Osteocyte (in vitro differentiated cells): ENCODE results near the gene OR5H15. TPM values are rescaled to one million over a fixed set of nuclear protein-coding genes. Genes with fewer than 3 reads are reported as not detected.
"Not testable (repeated sequence)": the region's sequence is repeated elsewhere in the genome, so short reads cannot be mapped to it uniquely, and the experiment has no call there.

Experiments used
- DNase-seq: peaks from one replicate; pipeline ENCODE4 v3.0.0; 2021; ENCODE audit warnings: mixed read lengths; ENCODE audit not compliant: unreplicated experiment; ENCODE audit errors: extremely low spot score
- H3K27ac Mint-ChIP-seq: one replicate; pipeline ENCODE4 v1.8.0; 2021; ENCODE audit warnings: mild to moderate bottlenecking, mixed read lengths; ENCODE audit not compliant: unreplicated experiment
- H3K27me3 Mint-ChIP-seq: one replicate; pipeline ENCODE4 v1.8.0; 2021; ENCODE audit warnings: mixed read lengths; ENCODE audit not compliant: unreplicated experiment
- H3K36me3 Mint-ChIP-seq: one replicate; pipeline ENCODE4 v1.8.0; 2021; ENCODE audit warnings: mixed read lengths; ENCODE audit not compliant: unreplicated experiment
- H3K4me1 Mint-ChIP-seq: one replicate; pipeline ENCODE4 v1.8.0; 2021; ENCODE audit warnings: mixed read lengths; ENCODE audit not compliant: unreplicated experiment
- H3K4me3 Mint-ChIP-seq: one replicate; pipeline ENCODE4 v1.8.0; 2021; ENCODE audit warnings: mild to moderate bottlenecking, moderate library complexity, mixed read lengths; ENCODE audit not compliant: unreplicated experiment
- H3K9me3 Mint-ChIP-seq: one replicate; pipeline ENCODE4 v1.8.0; 2021; ENCODE audit warnings: mixed read lengths; ENCODE audit not compliant: unreplicated experiment
- total RNA-seq: library from RNA; stranded (reverse); gene quantifications from 2 replicates; pipeline ENCODE4 v1.2.1, GENCODE V29; 2021
- TF ChIP-seq, protein P1 (sequence below): fragments of 200-600 bp; sonication (generic); IDR thresholded peaks from 2 replicates; pipeline ENCODE4 v1.5.0; 2021; ENCODE audit warnings: antibody characterized with exemption, mild to moderate bottlenecking, moderate library complexity

The OR5H15 gene
- total RNA-seq, 1 donor from 2014 or later, result not detected

GRCh38 chr3:98147179-98147578, 19.3 kb upstream of the OR5H15 start, which contains the start of gene OR5H14:
TSS of gene OR5H14 (plus strand) at chr3:98147479. CDS start at chr3:98149386, 1,907 bp downstream.
- Mint-ChIP-seq H3K4me1 (no peaks in the 10 kb centered on the region), H3K36me3 (no peaks in the 10 kb centered on the region), H3K4me3 (no peak within 1 kb of the TSS), H3K27ac (no peak within 1 kb of the TSS), H3K9me3 (peaks cover 8% of the 10 kb centered on the region), H3K27me3 (no peaks in the 10 kb centered on the region)
- TF ChIP-seq, protein P1, sequence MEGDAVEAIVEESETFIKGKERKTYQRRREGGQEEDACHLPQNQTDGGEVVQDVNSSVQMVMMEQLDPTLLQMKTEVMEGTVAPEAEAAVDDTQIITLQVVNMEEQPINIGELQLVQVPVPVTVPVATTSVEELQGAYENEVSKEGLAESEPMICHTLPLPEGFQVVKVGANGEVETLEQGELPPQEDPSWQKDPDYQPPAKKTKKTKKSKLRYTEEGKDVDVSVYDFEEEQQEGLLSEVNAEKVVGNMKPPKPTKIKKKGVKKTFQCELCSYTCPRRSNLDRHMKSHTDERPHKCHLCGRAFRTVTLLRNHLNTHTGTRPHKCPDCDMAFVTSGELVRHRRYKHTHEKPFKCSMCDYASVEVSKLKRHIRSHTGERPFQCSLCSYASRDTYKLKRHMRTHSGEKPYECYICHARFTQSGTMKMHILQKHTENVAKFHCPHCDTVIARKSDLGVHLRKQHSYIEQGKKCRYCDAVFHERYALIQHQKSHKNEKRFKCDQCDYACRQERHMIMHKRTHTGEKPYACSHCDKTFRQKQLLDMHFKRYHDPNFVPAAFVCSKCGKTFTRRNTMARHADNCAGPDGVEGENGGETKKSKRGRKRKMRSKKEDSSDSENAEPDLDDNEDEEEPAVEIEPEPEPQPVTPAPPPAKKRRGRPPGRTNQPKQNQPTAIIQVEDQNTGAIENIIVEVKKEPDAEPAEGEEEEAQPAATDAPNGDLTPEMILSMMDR, result no peak
- no peak for DNase-seq

DNA sequence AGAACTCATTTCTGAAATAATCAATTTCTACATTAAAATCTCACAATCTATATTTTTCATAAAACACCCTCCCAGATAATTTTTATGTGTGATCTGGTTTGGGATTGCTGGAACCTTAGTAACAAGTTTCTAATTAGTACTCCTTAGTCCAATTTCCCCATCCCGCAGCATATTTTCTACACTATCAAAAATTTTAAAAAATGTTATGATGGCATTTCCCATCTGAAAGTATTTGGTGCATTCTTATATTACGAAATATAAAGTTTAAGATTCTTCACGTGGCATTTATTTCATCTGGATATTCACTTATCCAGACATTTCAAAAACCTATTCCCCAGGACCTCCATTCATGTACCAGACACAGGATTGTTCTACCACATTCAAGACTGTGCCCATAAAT, 17.7 kb upstream of the OR5H15 start:
- H3K9me3 Mint-ChIP-seq, result peaks cover 8% of the 10 kb centered on the region

GRCh38 chr3:98149456-98149855, 17.0 kb upstream of the OR5H15 start:
- H3K27ac Mint-ChIP-seq, H3K4me3 Mint-ChIP-seq, H3K36me3 Mint-ChIP-seq, H3K27me3 Mint-ChIP-seq, H3K4me1 Mint-ChIP-seq, DNase-seq, H3K9me3 Mint-ChIP-seq: not testable (repeated sequence)

More for the DNA sequence above, 17.7 kb upstream of the OR5H15 start:
- TF ChIP-seq, protein P1, result no peak
- no peak overlapping the region for H3K27ac Mint-ChIP-seq
- H3K4me1 Mint-ChIP-seq, result no peaks in the 10 kb centered on the region
- no peak overlapping the region for H3K4me3 Mint-ChIP-seq
- H3K27me3 Mint-ChIP-seq, result no peaks in the 10 kb centered on the region
- H3K36me3 Mint-ChIP-seq, result no peaks in the 10 kb centered on the region
- DNase-seq, result no peak

GRCh38 chr3:98151241-98151640, 15.3 kb upstream of the OR5H15 start:
- DNase-seq, result no peak
- Mint-ChIP-seq H3K4me3 (no peak overlapping the region), H3K36me3 (no peaks in the 10 kb centered on the region), H3K27ac (no peak overlapping the region), H3K27me3 (no peaks in the 10 kb centered on the region), H3K9me3 (peaks cover 8% of the 10 kb centered on the region), H3K4me1 (no peaks in the 10 kb centered on the region)
- TF ChIP-seq, protein P1, result no peak

- H3K9me3 Mint-ChIP-seq, result no peaks in the 10 kb centered on the region
- no peaks in the 10 kb centered on the region for H3K36me3 Mint-ChIP-seq
- H3K27ac Mint-ChIP-seq, result no peak overlapping the region
- no peaks in the 10 kb centered on the region for H3K27me3 Mint-ChIP-seq
- TF ChIP-seq, protein P1, result no peak
- DNase-seq, result no peak
- H3K4me1 Mint-ChIP-seq, result no peaks in the 10 kb centered on the region
- H3K4me3 Mint-ChIP-seq, result no peak overlapping the region
Observed at GRCh38 chr3:98171071-98171470, 4.6 kb downstream of the OR5H15 start.

DNA sequence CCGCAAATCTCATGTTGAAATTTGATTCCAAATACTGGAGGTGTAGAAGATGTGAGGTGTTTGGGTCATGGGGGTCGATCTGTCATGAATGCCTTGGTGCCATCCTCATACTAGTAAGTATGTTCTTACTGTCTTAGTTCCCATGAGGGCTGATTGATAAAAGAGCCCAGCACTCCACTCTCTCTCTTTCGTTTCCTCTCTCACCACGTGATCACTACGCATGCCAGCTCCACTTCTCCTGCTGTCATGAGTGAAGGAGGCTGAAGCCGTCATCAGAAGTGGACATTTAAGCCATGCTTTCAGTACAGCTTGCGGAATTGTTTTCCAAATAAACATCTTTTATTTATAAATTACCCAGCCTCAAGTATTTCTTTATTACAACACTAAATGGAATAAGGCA, 6.1 kb downstream of the OR5H15 start:
- TF ChIP-seq, protein P1, result no peak
- no peaks in the 10 kb centered on the region for H3K27me3 Mint-ChIP-seq
- H3K27ac Mint-ChIP-seq, result no peak overlapping the region
- no peak for DNase-seq
- H3K4me3 Mint-ChIP-seq, result no peak overlapping the region
- no peaks in the 10 kb centered on the region for H3K4me1 Mint-ChIP-seq
- no peaks in the 10 kb centered on the region for H3K9me3 Mint-ChIP-seq
- no peaks in the 10 kb centered on the region for H3K36me3 Mint-ChIP-seq
